OCI-LY1 (cell line): Measurements from ENCODE around the gene DCAF4.

Source experiments
- H2AFZ ChIP-seq: fragments of 200-600 bp; sonication (generic), shearing (Covaris generic); 2 replicates; pipeline ENCODE4 v1.6.0; 2014; ENCODE audit warnings: antibody characterized with exemption, mild to moderate bottlenecking, low read length
- H3F3A ChIP-seq: fragments of 200-600 bp; sonication (generic), shearing (Covaris generic); 2 replicates; pipeline ENCODE4 v1.6.0; 2014; ENCODE audit warnings: mild to moderate bottlenecking, antibody characterized with exemption, low read length, moderate library complexity; ENCODE audit not compliant: insufficient read depth
- H3K27ac ChIP-seq: fragments of 200-600 bp; sonication (generic); 2 replicates; pipeline ENCODE4 v1.5.1; 2014; ENCODE audit warnings: low read length, mixed run types, mild to moderate bottlenecking, low read depth; ENCODE audit not compliant: poor library complexity, severe bottlenecking
- H3K27me3 ChIP-seq: fragments of 200-600 bp; sonication (generic); 2 replicates; pipeline ENCODE4 v1.6.0; 2014; ENCODE audit warnings: antibody characterized with exemption, mild to moderate bottlenecking, low read length, moderate library complexity; ENCODE audit not compliant: insufficient read depth
- H3K36me3 ChIP-seq: fragments of 200-600 bp; sonication (generic); 2 replicates; pipeline ENCODE4 v1.6.1; 2014; ENCODE audit warnings: mild to moderate bottlenecking, antibody characterized with exemption, low read length, moderate library complexity, mixed read lengths; ENCODE audit not compliant: insufficient read depth
- H3K4me1 ChIP-seq: fragments of 200-600 bp; sonication (generic); 2 replicates; pipeline ENCODE4 v1.5.1; 2014; ENCODE audit warnings: mild to moderate bottlenecking, low read length, moderate library complexity; ENCODE audit not compliant: insufficient read depth, severe bottlenecking
- H3K4me2 ChIP-seq: fragments of 200-600 bp; sonication (generic), shearing (Covaris generic); 2 replicates; pipeline ENCODE4 v1.6.1; 2014; ENCODE audit warnings: low read length
- H3K4me3 ChIP-seq: fragments of 200-600 bp; sonication (generic); 2 replicates; pipeline ENCODE4 v1.5.1; 2014; ENCODE audit warnings: low read length, low read depth, mild to moderate bottlenecking, mixed read lengths; ENCODE audit not compliant: poor library complexity, severe bottlenecking
- H3K79me2 ChIP-seq: fragments of 200-600 bp; shearing (Covaris generic); 2 replicates; pipeline ENCODE4 v1.6.1; 2016; ENCODE audit warnings: mixed run types, low read length, mixed read lengths; ENCODE audit not compliant: insufficient read depth
- H3K9ac ChIP-seq: fragments of 200-600 bp; sonication (generic), shearing (Covaris generic); 2 replicates; pipeline ENCODE4 v1.6.1; 2014; ENCODE audit warnings: mild to moderate bottlenecking, low read length, mixed read lengths
- H3K9me2 ChIP-seq: fragments of 200-600 bp; sonication (generic), shearing (Covaris generic); 2 replicates; pipeline ENCODE4 v1.6.1; 2014; ENCODE audit warnings: low read depth, mild to moderate bottlenecking, low read length, mixed read lengths
- H3K9me3 ChIP-seq: fragments of 200-600 bp; shearing (Covaris generic); 2 replicates; pipeline ENCODE4 v1.6.1; 2014; ENCODE audit warnings: low read length, mixed read lengths
- H4K20me1 ChIP-seq: fragments of 200-600 bp; sonication (generic), shearing (Covaris generic); 2 replicates; pipeline ENCODE4 v1.6.0; 2016; ENCODE audit warnings: mild to moderate bottlenecking, low read length; ENCODE audit not compliant: insufficient read depth
- CTCF ChIP-seq: fragments of 200-600 bp; sonication (generic), shearing (Covaris generic); IDR thresholded peaks from 2 replicates; pipeline ENCODE4 v1.5.1; 2017; ENCODE audit warnings: mild to moderate bottlenecking, antibody characterized with exemption, low read length, moderate library complexity, mixed read lengths
- EZH2 ChIP-seq: fragments of 200-600 bp; sonication (generic), shearing (Covaris generic); IDR thresholded peaks from 2 replicates; pipeline ENCODE4 v1.8.0; 2017; ENCODE audit warnings: borderline replicate concordance, mixed run types, mild to moderate bottlenecking, antibody characterized with exemption, low read length, moderate library complexity, mixed read lengths

DCAF4 gene

DNA sequence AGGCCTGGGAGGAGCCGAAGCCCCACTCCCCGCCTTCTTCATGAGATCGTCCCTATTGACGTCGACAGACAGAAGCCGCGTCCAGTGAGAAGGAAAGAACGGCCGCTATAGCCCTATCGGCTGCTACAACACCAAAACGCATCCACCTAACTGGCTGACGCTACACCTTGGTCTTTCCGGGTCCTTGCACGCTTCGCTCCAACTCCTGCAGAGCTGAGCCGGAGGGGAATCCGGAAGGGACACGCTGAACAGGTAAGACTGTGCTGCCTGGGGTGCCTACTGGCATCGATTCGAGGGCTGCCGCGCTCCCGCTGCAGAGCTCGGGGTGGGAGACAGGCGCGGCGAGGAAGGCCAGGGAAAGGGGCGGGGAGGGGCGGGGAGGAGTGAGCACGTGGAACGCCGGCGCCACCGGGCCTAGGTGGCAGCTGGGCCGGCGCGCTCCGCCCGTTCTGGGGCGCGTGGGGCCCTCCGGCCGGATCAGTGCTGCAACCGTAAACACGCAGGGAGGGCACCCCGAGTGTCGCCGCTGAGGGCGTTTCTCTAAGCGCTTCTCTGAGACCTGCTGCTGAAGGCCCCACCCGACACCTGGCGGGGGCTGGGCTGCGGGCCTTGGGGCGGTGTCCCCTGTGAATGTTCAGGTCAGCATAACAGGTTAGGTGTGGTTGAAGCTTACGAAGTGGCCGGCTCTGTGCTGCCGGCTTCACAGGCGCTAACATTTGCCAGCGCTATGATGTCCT lies at the start of gene DCAF4:
Gene DCAF4 (plus strand): TSS at position 173 of the 737 bp plus-strand sequence. CDS start 11,515 bp downstream, outside the sequence.
- H3K4me1 ChIP-seq = peaks cover 12% of the 10 kb centered on the region
- TF ChIP-seq CTCF = no peak
- TF ChIP-seq EZH2 = no peak
- H3K36me3 ChIP-seq = no peaks in the 10 kb centered on the region
- H3F3A ChIP-seq = no peaks in the 10 kb centered on the region
- H3K79me2 ChIP-seq = peaks cover 8% of the 10 kb centered on the region
- H3K9me2 ChIP-seq = no peaks in the 10 kb centered on the region
- H3K27ac ChIP-seq = peak within 1 kb of the TSS; percentile 27
- no peaks in the 10 kb centered on the region for H3K9me3 ChIP-seq
- no peaks in the 10 kb centered on the region for H4K20me1 ChIP-seq
- peak within 1 kb of the TSS; percentile 73 for H3K4me3 ChIP-seq
- H3K27me3 ChIP-seq = no peaks in the 10 kb centered on the region
- H3K4me2 ChIP-seq = peak within 1 kb of the TSS; percentile 69
- H2AFZ ChIP-seq = peak within 1 kb of the TSS; percentile 85; the same call in 1 of the 2 replicates
- peak within 1 kb of the TSS; percentile 66 for H3K9ac ChIP-seq

GRCh38 chr14:72876710-72877063 lies 49.6 kb upstream of the DCAF4 start:
- no peak overlapping the region for H3K4me3 ChIP-seq
- H3K79me2 ChIP-seq = no peaks in the 10 kb centered on the region
- TF ChIP-seq EZH2 (no peak), CTCF (no peak)
- H3K27ac ChIP-seq = no peak overlapping the region
- no peaks in the 10 kb centered on the region for H3K9me2 ChIP-seq
- no peaks in the 10 kb centered on the region for H3K4me1 ChIP-seq
- H3K27me3 ChIP-seq = no peaks in the 10 kb centered on the region
- H4K20me1 ChIP-seq = no peaks in the 10 kb centered on the region
- H2AFZ ChIP-seq = no peak overlapping the region
- no peaks in the 10 kb centered on the region for H3F3A ChIP-seq
- H3K4me2 ChIP-seq = no peak overlapping the region
- no peaks in the 10 kb centered on the region for H3K36me3 ChIP-seq
- no peak overlapping the region for H3K9ac ChIP-seq
- H3K9me3 ChIP-seq = no peaks in the 10 kb centered on the region

DNA sequence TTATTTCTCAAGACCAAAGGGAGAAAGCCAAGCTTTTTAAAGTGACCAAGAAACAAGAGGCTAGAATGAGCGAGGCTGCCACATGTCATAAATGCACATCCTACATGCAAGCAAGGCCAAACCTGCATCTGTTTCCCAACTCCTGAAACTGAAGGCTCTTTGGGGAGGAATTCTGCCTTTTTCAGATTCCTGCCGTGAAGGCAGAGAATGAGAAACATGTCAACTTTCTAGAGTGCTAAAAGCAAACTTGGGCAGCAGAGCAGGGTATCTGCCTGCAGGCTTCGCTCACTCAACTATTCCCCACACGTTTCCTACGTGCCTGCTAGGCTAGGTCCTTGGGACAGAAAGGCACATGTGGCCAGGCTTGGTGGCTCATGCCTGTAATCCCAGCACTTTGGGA lies 47.5 kb upstream of the DCAF4 start:
- Histone ChIP-seq H3F3A (no peaks in the 10 kb centered on the region), H3K4me3 (no peak overlapping the region), H3K27ac (no peak overlapping the region), H3K79me2 (no peaks in the 10 kb centered on the region), H3K27me3 (no peaks in the 10 kb centered on the region), H2AFZ (no peak overlapping the region), H3K4me2 (no peak overlapping the region), H3K9ac (no peak overlapping the region), H3K36me3 (no peaks in the 10 kb centered on the region), H3K9me3 (no peaks in the 10 kb centered on the region), H4K20me1 (no peaks in the 10 kb centered on the region), H3K4me1 (no peaks in the 10 kb centered on the region), H3K9me2 (no peaks in the 10 kb centered on the region)
- TF ChIP-seq EZH2 (no peak), CTCF (no peak)
